GM23338 (cell line): ENCODE measurements around the gene ZNF69. TPM values are rescaled to one million over a fixed set of nuclear protein-coding genes. Genes with fewer than 3 reads are reported as not detected.
A peak's percentile ranks its signal among the peaks of the same experiment; 100 is the strongest.
"Not testable (repeated sequence)": the region's sequence is repeated elsewhere in the genome, so short reads cannot be mapped to it uniquely, and the experiment has no call there.

ENCODE experiments used
- ATAC-seq: fragments of 200-7000 bp; cut with Tn5 transposase; 3 replicates; pipeline ENCODE4 v1.9.1; 2020
- DNase-seq: peaks from one replicate; pipeline ENCODE4 v3.0.0-alpha.2; 2015; ENCODE audit warnings: low spot score
- H2AFZ ChIP-seq: fragments of 200-600 bp; sonication (generic); 2 replicates; pipeline ENCODE4 v1.8.0; 2016; ENCODE audit warnings: antibody characterized with exemption, mild to moderate bottlenecking, moderate library complexity
- H3F3A ChIP-seq: fragments of 200-600 bp; sonication (generic); replicated peaks from 2 replicates; pipeline ENCODE4 v1.8.0; 2017; ENCODE audit warnings: antibody characterized with exemption, mixed run types, low read depth
- H3K27ac ChIP-seq: fragments of 200-600 bp; sonication (generic); 2 replicates; pipeline ENCODE4 v1.6.1; 2016; ENCODE audit warnings: low read depth
- H3K27me3 ChIP-seq: fragments of 200-600 bp; sonication (generic); 2 replicates; pipeline ENCODE4 v1.8.0; 2016; ENCODE audit warnings: mild to moderate bottlenecking, mixed run types, moderate library complexity; ENCODE audit not compliant: insufficient read depth
- H3K36me3 ChIP-seq: fragments of 200-600 bp; sonication (generic); 2 replicates; pipeline ENCODE4 v1.8.0; 2016; ENCODE audit warnings: mild to moderate bottlenecking; ENCODE audit not compliant: insufficient read depth
- H3K4me1 ChIP-seq: fragments of 200-600 bp; sonication (generic); 2 replicates; pipeline ENCODE4 v1.8.0; 2016; ENCODE audit warnings: mild to moderate bottlenecking, moderate library complexity; ENCODE audit not compliant: insufficient read depth
- H3K4me2 ChIP-seq: fragments of 200-600 bp; sonication (generic); 2 replicates; pipeline ENCODE4 v1.7.1; 2017; ENCODE audit warnings: mixed run types
- H3K4me3 ChIP-seq: fragments of 200-600 bp; sonication (generic); 2 replicates; pipeline ENCODE4 v1.6.1; 2016; ENCODE audit warnings: mixed run types
- H3K79me2 ChIP-seq: fragments of 200-600 bp; sonication (generic); replicated peaks from 2 replicates; pipeline ENCODE4 v1.8.0; 2017; ENCODE audit warnings: mild to moderate bottlenecking; ENCODE audit not compliant: insufficient read depth
- H3K9me2 ChIP-seq: fragments of 200-600 bp; sonication (generic); 2 replicates; pipeline ENCODE4 v1.8.0; 2017; ENCODE audit not compliant: insufficient read depth
- H4K20me1 ChIP-seq: fragments of 200-600 bp; sonication (generic); replicated peaks from 2 replicates; pipeline ENCODE4 v1.8.0; 2017; ENCODE audit warnings: mild to moderate bottlenecking; ENCODE audit not compliant: insufficient read depth
- H3K27ac Mint-ChIP-seq: 2 replicates; pipeline ENCODE4 v1.8.0; 2020; ENCODE audit warnings: inconsistent platforms, mild to moderate bottlenecking, moderate library complexity, mixed read lengths
- H3K27me3 Mint-ChIP-seq: 3 replicates; pipeline ENCODE4 v1.8.0; 2022; ENCODE audit warnings: low read depth, mild to moderate bottlenecking, moderate library complexity, mixed read lengths, inconsistent platforms; ENCODE audit not compliant: insufficient read depth, poor library complexity
- H3K36me3 Mint-ChIP-seq: 3 replicates; pipeline ENCODE4 v1.8.0; 2021; ENCODE audit warnings: low read depth, mild to moderate bottlenecking, inconsistent platforms, moderate library complexity, mixed read lengths
- H3K4me1 Mint-ChIP-seq: 3 replicates; pipeline ENCODE4 v1.8.0; 2020; ENCODE audit warnings: mild to moderate bottlenecking, inconsistent platforms, mixed read lengths
- H3K4me3 Mint-ChIP-seq: 3 replicates; pipeline ENCODE4 v1.8.0; 2021; ENCODE audit warnings: moderate library complexity, mild to moderate bottlenecking, inconsistent platforms, mixed read lengths
- H3K9me3 Mint-ChIP-seq: 3 replicates; pipeline ENCODE4 v1.8.0; 2020; ENCODE audit warnings: moderate library complexity, mild to moderate bottlenecking, inconsistent platforms, mixed read lengths
- CREB1 ChIP-seq: fragments of 250-450 bp; sonication (Bioruptor Pico); IDR thresholded peaks from 2 replicates; pipeline ENCODE4 v1.5.0; 2020; ENCODE audit warnings: low read depth, mild to moderate bottlenecking, moderate library complexity
- ETS1 ChIP-seq: IDR thresholded peaks from 2 replicates; pipeline ENCODE4 v1.6.1; 2016; ENCODE audit warnings: antibody characterized with exemption
- EZH2 ChIP-seq: fragments of 200-600 bp; sonication (generic); IDR thresholded peaks from one replicate; pipeline ENCODE4 v1.8.0; 2017; ENCODE audit warnings: antibody characterized with exemption, mild to moderate bottlenecking, low read depth; ENCODE audit not compliant: unreplicated experiment
- EZH2phosphoT487 ChIP-seq: fragments of 200-600 bp; sonication (generic); IDR thresholded peaks from one replicate; pipeline ENCODE4 v1.8.1; 2018; ENCODE audit warnings: antibody characterized with exemption; ENCODE audit not compliant: unreplicated experiment
- JUNB ChIP-seq: IDR thresholded peaks from one replicate; pipeline ENCODE4 v1.6.1; 2016; ENCODE audit warnings: antibody characterized with exemption; ENCODE audit not compliant: unreplicated experiment
- POLR2AphosphoS5 ChIP-seq: IDR thresholded peaks from 2 replicates; pipeline ENCODE4 v1.6.1; 2016; ENCODE audit warnings: antibody characterized with exemption, low read depth
- STAT1 ChIP-seq: IDR thresholded peaks from one replicate; pipeline ENCODE4 v1.6.1; 2016; ENCODE audit warnings: antibody characterized with exemption; ENCODE audit not compliant: unreplicated experiment
- ZNF114 ChIP-seq: fragments of 250-450 bp; sonication (Bioruptor Pico); IDR thresholded peaks from 2 replicates; pipeline ENCODE4 v1.5.0; 2020; ENCODE audit warnings: mild to moderate bottlenecking, moderate library complexity
- polyA plus RNA-seq: library from polyadenylated mRNA; unstranded; fragments of >200 nt; fragmentation: Nextera tagmentation; extraction: Ambion mirVana; gene quantifications from 2 replicates; pipeline ENCODE4 v1.2.1, GENCODE V29; 2016
- total RNA-seq: library from RNA; depleted of rRNA; stranded (reverse); fragments of >200 nt; shearing (Covaris generic); gene quantifications from 2 replicates; pipeline ENCODE4 v1.2.3, GENCODE V29; 2014
- TF ChIP-seq, protein P1 (sequence below): fragments of 250-450 bp; sonication (Bioruptor Pico); IDR thresholded peaks from 2 replicates; pipeline ENCODE4 v1.5.0; 2020; ENCODE audit warnings: mild to moderate bottlenecking, moderate library complexity

ZNF69 gene
- total and polyA plus RNA-seq, 2 experiments from 2014 or later, result 15.8 to 60.4 TPM

DNA sequence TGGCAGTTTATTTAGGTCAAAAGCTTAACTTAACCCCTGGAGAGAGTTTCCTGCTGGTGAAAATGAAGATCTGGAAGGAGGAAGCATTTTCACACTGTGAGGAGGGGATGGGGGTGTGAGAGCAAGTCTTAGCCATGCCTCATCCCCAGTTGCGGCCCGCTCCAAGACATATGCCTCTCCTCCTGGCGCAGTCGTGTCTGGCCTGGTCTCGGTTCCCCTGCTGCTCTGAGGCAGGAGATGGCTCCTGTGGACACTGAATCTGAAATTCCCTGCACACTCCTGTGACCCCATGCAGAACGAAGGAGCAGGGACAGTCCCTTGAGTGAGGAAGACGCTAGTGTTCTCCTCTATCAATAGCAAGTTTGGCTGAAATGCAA is 360 bp upstream of the ZNF69 start:
- no peaks in the 10 kb centered on the region for H3K9me2 ChIP-seq
- H3K36me3 ChIP-seq, result no peaks in the 10 kb centered on the region
- TF ChIP-seq CREB1 (CRISPR knock-in tag), result no peak
- TF ChIP-seq, protein P1, sequence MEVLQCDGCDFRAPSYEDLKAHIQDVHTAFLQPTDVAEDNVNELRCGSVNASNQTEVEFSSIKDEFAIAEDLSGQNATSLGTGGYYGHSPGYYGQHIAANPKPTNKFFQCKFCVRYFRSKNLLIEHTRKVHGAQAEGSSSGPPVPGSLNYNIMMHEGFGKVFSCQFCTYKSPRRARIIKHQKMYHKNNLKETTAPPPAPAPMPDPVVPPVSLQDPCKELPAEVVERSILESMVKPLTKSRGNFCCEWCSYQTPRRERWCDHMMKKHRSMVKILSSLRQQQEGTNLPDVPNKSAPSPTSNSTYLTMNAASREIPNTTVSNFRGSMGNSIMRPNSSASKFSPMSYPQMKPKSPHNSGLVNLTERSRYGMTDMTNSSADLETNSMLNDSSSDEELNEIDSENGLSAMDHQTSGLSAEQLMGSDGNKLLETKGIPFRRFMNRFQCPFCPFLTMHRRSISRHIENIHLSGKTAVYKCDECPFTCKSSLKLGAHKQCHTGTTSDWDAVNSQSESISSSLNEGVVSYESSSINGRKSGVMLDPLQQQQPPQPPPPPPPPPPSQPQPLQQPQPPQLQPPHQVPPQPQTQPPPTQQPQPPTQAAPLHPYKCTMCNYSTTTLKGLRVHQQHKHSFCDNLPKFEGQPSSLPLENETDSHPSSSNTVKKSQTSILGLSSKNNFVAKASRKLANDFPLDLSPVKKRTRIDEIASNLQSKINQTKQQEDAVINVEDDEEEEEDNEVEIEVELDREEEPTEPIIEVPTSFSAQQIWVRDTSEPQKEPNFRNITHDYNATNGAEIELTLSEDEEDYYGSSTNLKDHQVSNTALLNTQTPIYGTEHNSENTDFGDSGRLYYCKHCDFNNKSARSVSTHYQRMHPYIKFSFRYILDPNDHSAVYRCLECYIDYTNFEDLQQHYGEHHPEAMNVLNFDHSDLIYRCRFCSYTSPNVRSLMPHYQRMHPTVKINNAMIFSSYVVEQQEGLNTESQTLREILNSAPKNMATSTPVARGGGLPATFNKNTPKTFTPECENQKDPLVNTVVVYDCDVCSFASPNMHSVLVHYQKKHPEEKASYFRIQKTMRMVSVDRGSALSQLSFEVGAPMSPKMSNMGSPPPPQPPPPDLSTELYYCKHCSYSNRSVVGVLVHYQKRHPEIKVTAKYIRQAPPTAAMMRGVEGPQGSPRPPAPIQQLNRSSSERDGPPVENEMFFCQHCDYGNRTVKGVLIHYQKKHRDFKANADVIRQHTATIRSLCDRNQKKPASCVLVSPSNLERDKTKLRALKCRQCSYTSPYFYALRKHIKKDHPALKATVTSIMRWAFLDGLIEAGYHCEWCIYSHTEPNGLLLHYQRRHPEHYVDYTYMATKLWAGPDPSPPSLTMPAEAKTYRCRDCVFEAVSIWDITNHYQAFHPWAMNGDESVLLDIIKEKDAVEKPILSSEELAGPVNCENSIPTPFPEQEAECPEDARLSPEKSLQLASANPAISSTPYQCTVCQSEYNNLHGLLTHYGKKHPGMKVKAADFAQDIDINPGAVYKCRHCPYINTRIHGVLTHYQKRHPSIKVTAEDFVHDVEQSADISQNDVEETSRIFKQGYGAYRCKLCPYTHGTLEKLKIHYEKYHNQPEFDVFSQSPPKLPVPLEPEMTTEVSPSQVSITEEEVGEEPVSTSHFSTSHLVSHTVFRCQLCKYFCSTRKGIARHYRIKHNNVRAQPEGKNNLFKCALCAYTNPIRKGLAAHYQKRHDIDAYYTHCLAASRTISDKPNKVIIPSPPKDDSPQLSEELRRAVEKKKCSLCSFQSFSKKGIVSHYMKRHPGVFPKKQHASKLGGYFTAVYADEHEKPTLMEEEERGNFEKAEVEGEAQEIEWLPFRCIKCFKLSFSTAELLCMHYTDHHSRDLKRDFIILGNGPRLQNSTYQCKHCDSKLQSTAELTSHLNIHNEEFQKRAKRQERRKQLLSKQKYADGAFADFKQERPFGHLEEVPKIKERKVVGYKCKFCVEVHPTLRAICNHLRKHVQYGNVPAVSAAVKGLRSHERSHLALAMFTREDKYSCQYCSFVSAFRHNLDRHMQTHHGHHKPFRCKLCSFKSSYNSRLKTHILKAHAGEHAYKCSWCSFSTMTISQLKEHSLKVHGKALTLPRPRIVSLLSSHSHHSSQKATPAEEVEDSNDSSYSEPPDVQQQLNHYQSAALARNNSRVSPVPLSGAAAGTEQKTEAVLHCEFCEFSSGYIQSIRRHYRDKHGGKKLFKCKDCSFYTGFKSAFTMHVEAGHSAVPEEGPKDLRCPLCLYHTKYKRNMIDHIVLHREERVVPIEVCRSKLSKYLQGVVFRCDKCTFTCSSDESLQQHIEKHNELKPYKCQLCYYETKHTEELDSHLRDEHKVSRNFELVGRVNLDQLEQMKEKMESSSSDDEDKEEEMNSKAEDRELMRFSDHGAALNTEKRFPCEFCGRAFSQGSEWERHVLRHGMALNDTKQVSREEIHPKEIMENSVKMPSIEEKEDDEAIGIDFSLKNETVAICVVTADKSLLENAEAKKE, result no peak
- no peak for TF ChIP-seq ETS1
- no peak for TF ChIP-seq EZH2
- TF ChIP-seq EZH2phosphoT487, result no peak
- no peak for TF ChIP-seq ZNF114 (CRISPR knock-in tag)
- no peak for TF ChIP-seq STAT1
- TF ChIP-seq POLR2AphosphoS5, result no peak
- no peak for TF ChIP-seq JUNB
- H3K27ac ChIP-seq, result peak overlapping the region; percentile 34; the same call in 1 of the 2 replicates
- peak overlapping the region; percentile 71 for H3K4me3 ChIP-seq
- H3K4me1 ChIP-seq, result peaks cover 30% of the 10 kb centered on the region
- DNase-seq (peak; percentile 48), ATAC-seq (no peak)
- no peaks in the 10 kb centered on the region for H3K4me1 Mint-ChIP-seq
- H3K27me3 ChIP-seq, result no peaks in the 10 kb centered on the region
- peaks cover 35% of the 10 kb centered on the region for H3K36me3 Mint-ChIP-seq
- no peak overlapping the region for H3K4me3 Mint-ChIP-seq
- H2AFZ ChIP-seq, result no peak overlapping the region
- H3K4me2 ChIP-seq, result peak overlapping the region; percentile 45; the same call in 1 of the 2 replicates
- no peaks in the 10 kb centered on the region for H3F3A ChIP-seq
- peaks cover 4% of the 10 kb centered on the region for H3K27me3 Mint-ChIP-seq
- H3K27ac Mint-ChIP-seq, result no peak overlapping the region
- peaks cover 99% of the 10 kb centered on the region for H3K9me3 Mint-ChIP-seq
- H3K79me2 ChIP-seq, result peaks cover 26% of the 10 kb centered on the region
- H4K20me1 ChIP-seq, result no peaks in the 10 kb centered on the region

GRCh38 chr19:11889901-11890300 is 2.3 kb downstream of the ZNF69 start:
- not testable (repeated sequence) for H4K20me1 ChIP-seq, H3K9me2 ChIP-seq, H2AFZ ChIP-seq, H3K27me3 ChIP-seq, H3K27me3 Mint-ChIP-seq, H3K4me1 Mint-ChIP-seq, H3K27ac Mint-ChIP-seq, H3F3A ChIP-seq, ATAC-seq, H3K4me3 Mint-ChIP-seq
- Histone ChIP-seq H3K79me2 (peaks cover 50% of the 10 kb centered on the region), H3K4me2 (peak overlapping the region; percentile 89), H3K4me3 (peak overlapping the region; percentile 71), H3K27ac (peak overlapping the region; percentile 87), H3K36me3 (peaks cover 14% of the 10 kb centered on the region; the same call in 1 of the 2 replicates), H3K4me1 (peaks cover 30% of the 10 kb centered on the region)
- peak; percentile 60 for DNase-seq
- Mint-ChIP-seq H3K9me3 (peaks cover 99% of the 10 kb centered on the region), H3K36me3 (peaks cover 39% of the 10 kb centered on the region)
